BJ (cell line): Measurements from ENCODE around the gene PMM1. TPM values are rescaled to one million over a fixed set of nuclear protein-coding genes. Genes with fewer than 3 reads are reported as not detected.
A peak's percentile ranks its signal among the peaks of the same experiment; 100 is the strongest.
"Not testable (repeated sequence)": the region's sequence is repeated elsewhere in the genome, so short reads cannot be mapped to it uniquely, and the experiment has no call there.

Experiments used
- CTCF ChIA-PET: fragments of 350-600 bp; formaldehyde crosslinking; extraction: SDS; loops from one replicate; lab custom pipeline; 2021; ENCODE audit warnings: antibody characterized with exemption, inconsistent platforms; lab: Yijun Ruan, JAX
- POLR2A ChIA-PET: fragments of 300-600 bp; sonication (Branson Sonifier 250); formaldehyde crosslinking; extraction: SDS; loops from one replicate; lab custom pipeline; 2021; ENCODE audit warnings: antibody characterized with exemption; lab: Charles Lee
- DNase-seq: peaks from one replicate; pipeline ENCODE4 v3.0.0-alpha.2; 2011; ENCODE audit warnings: low read depth
- H3K27me3 ChIP-seq: 2 replicates; pipeline ENCODE4 v1.6.0; 2011; ENCODE audit warnings: low read length; ENCODE audit not compliant: control insufficient read depth, insufficient read depth
- H3K36me3 ChIP-seq: 2 replicates; pipeline ENCODE4 v1.5.1; 2011; ENCODE audit warnings: low read length; ENCODE audit not compliant: control insufficient read depth, insufficient read depth
- H3K4me3 ChIP-seq: 2 replicates; pipeline ENCODE4 v1.5.1; 2011; ENCODE audit warnings: low read depth, mild to moderate bottlenecking, control low read depth, low read length
- CTCF ChIP-seq: IDR thresholded peaks from 2 replicates; pipeline ENCODE4 v1.5.1; 2011; ENCODE audit warnings: low read depth, mild to moderate bottlenecking, control low read depth, inconsistent platforms, low read length, moderate library complexity; ENCODE audit not compliant: insufficient read depth
- polyA plus RNA-seq: library from polyadenylated mRNA; depleted of rRNA; stranded (reverse); fragments of >200 nt; gene quantifications from 2 replicates; pipeline ENCODE4 v1.2.3, GENCODE V29; 2011

PMM1 gene
- polyA plus RNA-seq, 1 experiment, result 109 TPM

GRCh38 chr22:41560095-41560471 lies 29.6 kb downstream of the PMM1 start:
- Histone ChIP-seq H3K36me3 (no peaks in the 10 kb centered on the region), H3K27me3 (no peaks in the 10 kb centered on the region), H3K4me3 (peak overlapping the region; percentile 67)
- CTCF ChIA-PET, result interaction anchor here (1.1 to 4.5 kb wide), 4 partner anchors 26 to 156 kb away, joined by 3 to 20 read pairs (median 4); no protein-coding TSS in a partner anchor
- no peak for DNase-seq
- TF ChIP-seq CTCF, result no peak
- POLR2A ChIA-PET, result no interaction called here

- DNase-seq, H3K27me3 ChIP-seq, POLR2A ChIA-PET, H3K4me3 ChIP-seq, H3K36me3 ChIP-seq: not testable (repeated sequence)
- CTCF ChIA-PET, result interaction anchor here (1.0 to 1.8 kb wide), 7 partner anchors 9 to 39 kb away, joined by 3 to 13 read pairs (median 5); partner anchors contain the start of gene POLR3H
Observed at GRCh38 chr22:41558241-41558630, 31.4 kb downstream of the PMM1 start.

- ChIA-PET CTCF (interaction anchor here (0.6 to 1.8 kb wide), 10 partner anchors 9 to 383 kb away, joined by 3 to 13 read pairs (median 4); partner anchors contain the start of gene POLR3H), POLR2A (no interaction called here)
- TF ChIP-seq CTCF, result no peak
- Histone ChIP-seq H3K36me3 (no peaks in the 10 kb centered on the region), H3K4me3 (no peak overlapping the region), H3K27me3 (no peaks in the 10 kb centered on the region)
- no peak for DNase-seq
Observed at GRCh38 chr22:41557401-41558240, 32.0 kb downstream of the PMM1 start.

GRCh38 chr22:41556561-41556960 lies 33.1 kb downstream of the PMM1 start:
- no peaks in the 10 kb centered on the region for H3K27me3 ChIP-seq
- H3K36me3 ChIP-seq, result no peaks in the 10 kb centered on the region
- ChIA-PET CTCF (interaction anchor here (0.7 to 1.8 kb wide), 4 partner anchors 13 to 41 kb away, joined by 3 to 13 read pairs (median 4); partner anchors contain the start of gene POLR3H), POLR2A (no interaction called here)
- no peak for DNase-seq
- no peak overlapping the region for H3K4me3 ChIP-seq
- TF ChIP-seq CTCF, result no peak

GRCh38 chr22:41555325-41555982 lies 34.2 kb downstream of the PMM1 start:
- no peak for DNase-seq
- Histone ChIP-seq H3K36me3 (no peaks in the 10 kb centered on the region), H3K27me3 (no peaks in the 10 kb centered on the region), H3K4me3 (no peak overlapping the region)
- POLR2A ChIA-PET, result no interaction called here
- no peak for TF ChIP-seq CTCF
- CTCF ChIA-PET, result interaction anchor here (3.4 kb wide), 1 partner anchor 42 kb away, joined by 27 read pairs; no protein-coding TSS in a partner anchor
